NCI-H187 treated with DMSO at 0.1 percent for 48 hours (cell line): ENCODE results near the gene AMH.

Experiments used
- DNase-seq: peaks from one replicate; lab custom pipeline; 2025; lab: John Stamatoyannopoulos, UW

Gene AMH

GRCh38 chr19:2249880-2250765 lies 1.0 kb downstream of the AMH start:
- DNase-seq, result no peak

GRCh38 chr19:2250766-2251105 lies 1.6 kb downstream of the AMH start:
- DNase-seq, result no peak

- no peak for DNase-seq
Measured at GRCh38 chr19:2251106-2252054, 2.3 kb downstream of the AMH start.

- DNase-seq, result no peak
Measured at GRCh38 chr19:2252055-2252796, 3.1 kb downstream of the AMH start.

GRCh38 chr19:2252797-2253105 lies 3.6 kb downstream of the AMH start:
- no peak for DNase-seq

- no peak for DNase-seq
Measured at GRCh38 chr19:2253106-2254063, 4.3 kb downstream of the AMH start.

GRCh38 chr19:2254064-2254872 lies 5.1 kb downstream of the AMH start:
- DNase-seq, result no peak

GRCh38 chr19:2255112-2255845 lies 6.2 kb downstream of the AMH start:
- no peak for DNase-seq

- DNase-seq, result no peak
Measured at GRCh38 chr19:2255982-2256685, 7.0 kb downstream of the AMH start, which contains the start of gene JSRP1. TSS of gene JSRP1 (minus strand) at chr19:2256417. CDS start at chr19:2255314, 1,103 bp downstream.

GRCh38 chr19:2259336-2259735 lies 10.2 kb downstream of the AMH start:
- no peak for DNase-seq

GRCh38 chr19:2260341-2260805 lies 11.2 kb downstream of the AMH start:
- no peak for DNase-seq

GRCh38 chr19:2261438-2262172 lies 12.5 kb downstream of the AMH start:
- no peak for DNase-seq

GRCh38 chr19:2266183-2266993 lies 17.3 kb downstream of the AMH start:
- DNase-seq, result no peak

- no peak for DNase-seq
Measured at GRCh38 chr19:2268480-2268830, 19.3 kb downstream of the AMH start.

GRCh38 chr19:2268861-2269243 lies 19.7 kb downstream of the AMH start:
- no peak for DNase-seq

GRCh38 chr19:2269244-2270156 lies 20.4 kb downstream of the AMH start:
- DNase-seq, result peak; percentile 88

GRCh38 chr19:2270157-2270422 lies 21.0 kb downstream of the AMH start:
- no peak for DNase-seq
